Activated T-cell treated with anti-CD3 and anti-CD28 coated beads, Interleukin-2, amount 50 U/mL, for 48 hours (primary cell): ENCODE measurements around the gene KCTD4.
"Not testable (repeated sequence)": the region's sequence is repeated elsewhere in the genome, so short reads cannot be mapped to it uniquely, and the experiment has no call there.

Experiments
- DNase-seq, 2 experiments: peaks; one replicate each; pipeline ENCODE4 v3.0.0-alpha.2; 2020

Gene KCTD4

DNA sequence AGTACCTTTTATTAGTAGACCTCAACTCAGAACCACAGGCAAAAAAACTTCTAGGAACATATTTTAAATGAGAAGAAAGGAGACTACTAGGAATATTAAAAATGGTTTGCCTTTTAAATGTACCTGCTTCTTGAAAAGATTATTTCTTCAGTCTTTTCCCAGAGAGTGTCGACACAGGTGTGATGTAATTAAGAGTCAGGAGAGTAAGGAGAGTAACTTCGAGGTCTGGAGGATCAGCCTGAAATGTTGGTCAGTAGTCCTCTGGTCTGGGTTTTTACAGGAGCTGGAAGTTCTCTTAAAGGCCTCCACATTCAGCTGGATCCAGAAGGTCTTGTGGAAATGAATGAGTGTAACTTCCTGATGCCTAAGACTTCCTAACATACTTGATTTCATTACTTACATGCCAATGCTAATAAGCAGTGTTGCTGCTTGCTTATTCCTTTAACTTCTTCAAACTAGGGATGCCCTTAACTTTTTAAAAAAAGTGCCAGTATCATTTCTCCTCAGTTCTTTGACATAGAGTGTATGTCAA, at the start of gene KCTD4:
Gene KCTD4 (minus strand): TSS at position 345 of the 532 bp plus-strand sequence. CDS start 6,478 bp downstream, outside the sequence.
- no peak for DNase-seq

DNA sequence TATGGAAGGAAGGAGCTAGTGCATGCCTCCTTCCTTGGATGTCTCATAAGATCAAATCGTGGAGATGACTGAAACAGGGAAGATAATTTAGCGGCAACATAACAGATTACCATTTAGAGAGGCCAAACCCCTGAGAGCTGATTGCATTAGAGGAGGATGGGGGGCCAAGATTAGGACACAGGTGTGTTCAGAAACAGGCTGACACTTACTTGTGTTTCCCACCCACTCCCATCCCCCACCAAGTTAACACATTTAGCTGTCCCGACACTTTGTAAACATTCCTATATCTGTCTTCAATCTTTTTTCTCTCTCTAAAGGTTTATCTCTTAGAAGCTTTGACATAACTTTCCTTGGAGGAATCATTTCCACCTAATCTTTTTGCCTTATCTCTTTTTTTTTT, 48.8 kb upstream of the KCTD4 start:
- no peak for DNase-seq

DNA sequence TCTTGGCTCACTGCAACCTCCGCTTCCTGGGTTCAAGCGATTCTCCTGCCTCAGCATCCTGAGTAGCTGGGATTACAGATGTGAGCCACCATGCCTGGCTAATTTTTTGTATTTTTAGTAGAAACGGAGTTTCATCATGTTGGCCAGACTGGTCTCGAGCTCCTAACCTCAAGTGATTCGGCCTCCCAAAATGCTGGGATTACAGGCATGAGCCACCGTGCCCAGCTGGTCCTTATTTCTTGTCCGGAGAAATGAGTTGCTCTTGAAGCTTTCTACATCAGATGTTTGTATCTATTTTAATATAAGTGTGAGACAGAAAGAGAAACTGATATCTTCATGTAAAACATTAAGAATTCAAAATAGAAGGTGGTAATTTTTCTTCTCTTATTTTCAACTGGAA, 43.9 kb upstream of the KCTD4 start:
- DNase-seq = not testable (repeated sequence)

DNA sequence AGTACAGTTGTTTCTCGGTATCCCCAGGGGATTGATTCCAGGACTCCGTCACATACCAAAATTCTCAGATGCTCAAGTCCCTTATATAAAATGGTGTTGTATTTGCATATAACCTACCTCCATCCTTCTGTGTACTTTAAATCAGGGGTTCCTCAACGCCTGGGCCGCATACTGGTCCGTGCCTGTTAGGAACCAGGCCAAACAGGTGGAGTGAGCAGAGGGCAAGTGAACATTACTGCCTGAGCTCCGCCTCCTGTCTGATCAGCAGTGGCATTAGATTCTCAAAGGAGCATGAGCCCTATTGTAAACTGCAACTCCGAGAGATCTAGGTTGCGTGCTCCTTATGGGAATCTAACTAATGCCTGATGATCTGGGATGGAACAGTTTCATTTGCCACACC, 42.2 kb upstream of the KCTD4 start:
- DNase-seq = no peak

DNA sequence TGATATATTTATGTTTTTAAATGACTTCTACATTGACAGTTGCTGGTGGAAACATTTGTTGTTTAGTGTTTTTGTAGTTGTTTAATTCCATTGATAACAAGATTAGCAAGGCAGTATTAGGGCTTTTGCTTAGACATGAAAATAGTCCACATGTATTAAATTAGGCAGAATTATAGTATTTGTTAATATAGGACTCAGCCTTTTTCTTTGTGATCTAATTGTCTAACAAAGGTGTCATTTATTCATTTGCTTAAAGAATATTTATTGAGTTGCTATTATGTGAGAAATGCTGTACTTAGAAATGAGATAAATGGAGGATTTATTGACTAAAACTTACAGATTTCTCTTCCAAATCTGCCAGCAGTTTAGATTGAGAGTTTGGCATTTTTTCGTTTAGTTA, 41.7 kb upstream of the KCTD4 start:
- no peak for DNase-seq

GRCh38 chr13:45242070-45242469, 41.2 kb upstream of the KCTD4 start:
- no peak for DNase-seq

DNA sequence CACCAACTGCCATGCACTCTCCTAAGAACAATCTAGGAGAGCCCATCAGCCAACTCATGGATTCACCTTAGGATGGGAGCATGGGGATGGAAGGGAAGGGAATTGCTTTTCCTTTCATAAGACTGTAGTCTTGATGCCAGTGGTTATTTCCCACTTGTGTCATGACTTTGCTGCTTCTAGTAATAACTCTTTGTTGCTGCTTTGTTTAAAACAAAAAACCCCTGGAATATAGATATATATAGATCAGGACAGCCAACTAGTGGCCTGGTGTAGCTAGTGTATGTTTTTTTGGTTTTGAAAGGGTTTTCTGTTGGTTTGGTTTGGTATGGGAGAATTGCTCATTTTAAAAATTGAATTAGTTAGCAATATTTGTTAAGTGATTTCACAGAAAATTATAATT, 39.3 kb upstream of the KCTD4 start:
- DNase-seq = no peak

DNA sequence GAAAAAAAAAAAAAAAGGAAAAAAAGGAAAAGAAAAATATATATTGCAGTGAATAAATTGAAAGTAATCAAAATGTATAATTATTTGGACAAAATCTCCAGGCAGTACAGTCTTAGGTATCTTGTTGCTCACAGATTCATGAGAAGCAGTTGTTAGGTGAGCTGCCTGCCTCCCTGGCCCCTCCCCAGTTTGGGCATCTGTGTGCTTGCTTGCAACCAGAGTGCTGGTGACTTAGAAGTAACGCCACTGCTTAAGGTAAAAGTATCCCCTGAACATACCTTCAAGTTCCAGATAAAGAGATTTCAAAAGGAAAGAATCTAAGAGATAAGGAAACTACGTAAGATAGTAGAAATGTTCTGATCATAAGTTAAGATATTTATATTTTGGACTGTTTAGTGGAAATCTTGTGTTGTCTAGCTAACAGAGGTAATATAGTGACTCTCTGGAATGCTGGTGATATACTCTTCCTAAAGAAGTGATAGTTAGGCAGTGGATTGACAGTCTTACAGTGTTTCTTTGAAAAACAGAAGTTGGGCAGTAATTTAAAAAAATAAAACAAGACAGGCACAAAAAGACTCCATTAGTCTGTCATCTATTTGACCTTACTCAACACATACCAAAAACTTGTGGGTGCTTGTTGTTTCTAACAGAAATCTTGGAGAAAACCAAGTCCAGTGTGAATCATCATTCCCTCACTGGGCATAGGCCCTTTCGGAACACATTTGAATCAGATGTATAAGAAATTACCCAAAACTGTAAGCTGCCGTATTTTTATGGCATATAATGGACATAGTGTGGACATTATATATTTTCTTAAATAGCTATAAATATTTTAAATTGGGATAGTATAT, 38.3 kb upstream of the KCTD4 start:
- DNase-seq = no peak

GRCh38 chr13:45232591-45232990, 31.7 kb upstream of the KCTD4 start:
- DNase-seq = no peak

DNA sequence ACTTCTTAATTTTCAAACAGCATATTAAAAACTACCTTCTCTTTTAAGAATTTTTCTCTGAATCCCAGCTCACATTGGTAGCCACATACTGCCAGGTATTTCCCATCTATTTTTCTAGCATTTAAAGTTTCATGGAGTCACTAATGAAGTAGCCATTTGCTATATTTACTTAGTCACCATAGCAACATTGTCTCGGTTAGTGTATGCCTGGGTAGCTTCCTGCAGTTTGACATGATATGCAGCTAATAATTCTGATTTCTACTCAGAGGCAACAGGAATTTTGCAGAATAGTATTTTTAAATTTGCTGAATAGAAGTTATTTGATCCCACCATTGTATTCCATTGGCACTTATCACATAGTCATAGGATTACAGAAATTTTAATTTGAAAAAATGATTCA, 30.9 kb upstream of the KCTD4 start:
- DNase-seq = no peak

DNA sequence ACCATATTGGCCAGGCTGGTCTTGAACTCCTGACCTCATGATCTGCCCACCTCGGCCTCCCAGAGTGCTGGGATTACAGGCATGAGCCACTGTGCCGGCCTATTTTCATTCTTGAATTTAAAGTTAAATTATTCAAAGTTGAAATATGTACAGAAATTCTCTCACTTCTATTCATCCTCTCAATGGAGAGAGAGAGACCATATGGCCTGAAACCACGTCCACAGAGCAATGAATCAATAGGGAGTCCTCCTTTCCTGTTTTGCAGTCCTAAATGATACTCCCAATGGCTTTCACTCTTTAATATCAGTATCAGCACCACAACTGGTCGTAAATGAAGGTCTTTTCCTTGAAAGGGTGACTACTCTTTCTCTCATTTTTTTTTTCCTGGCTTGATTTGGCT, 30.5 kb upstream of the KCTD4 start:
- DNase-seq = no peak

DNA sequence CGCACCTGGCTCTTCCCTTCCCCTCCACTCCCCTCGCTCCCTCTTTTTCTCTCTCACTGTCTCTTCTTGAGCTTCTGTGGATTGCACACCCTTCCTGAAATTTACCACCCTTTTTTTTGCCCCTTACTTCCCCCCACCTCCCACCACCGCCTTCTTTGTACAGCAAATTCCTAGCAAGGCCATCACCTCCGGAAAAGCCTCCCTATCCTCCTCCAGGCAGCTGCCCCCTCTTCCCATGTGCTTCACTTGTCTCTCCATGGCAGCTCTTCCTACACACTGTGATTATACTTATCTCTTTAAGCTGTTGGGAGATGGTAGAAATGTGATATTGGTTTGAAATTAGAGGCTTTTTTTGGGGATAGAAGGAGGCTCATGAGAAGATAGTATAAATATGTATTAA, 28.3 kb upstream of the KCTD4 start:
- no peak for DNase-seq

GRCh38 chr13:45228002-45228401, 27.2 kb upstream of the KCTD4 start:
- DNase-seq = no peak

- DNase-seq = no peak
These were observed 25.2 kb upstream of the KCTD4 start for GRCh38 chr13:45226024-45226423.

- DNase-seq = no peak
These were observed 24.5 kb upstream of the KCTD4 start for GRCh38 chr13:45225370-45225769.

DNA sequence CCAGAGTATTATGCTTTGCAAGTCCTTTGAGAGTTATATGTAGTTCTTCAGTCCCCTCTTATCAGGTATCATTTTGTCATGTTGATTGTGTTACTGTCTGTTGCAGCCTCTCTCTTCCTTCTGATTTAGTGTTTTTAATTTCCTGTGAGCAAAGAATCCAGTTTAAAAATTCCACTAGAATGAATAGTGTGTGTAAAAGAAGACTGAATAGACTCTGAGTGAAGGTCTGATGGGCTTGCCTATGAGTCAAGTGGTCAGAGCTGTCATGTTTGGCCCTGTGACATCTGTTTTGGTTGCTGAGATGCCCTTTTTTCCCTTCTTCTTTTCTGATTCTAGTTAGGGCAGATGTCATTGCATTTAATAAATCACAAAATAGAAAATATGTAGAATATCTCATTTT, 23.3 kb upstream of the KCTD4 start:
- DNase-seq = no peak

DNA sequence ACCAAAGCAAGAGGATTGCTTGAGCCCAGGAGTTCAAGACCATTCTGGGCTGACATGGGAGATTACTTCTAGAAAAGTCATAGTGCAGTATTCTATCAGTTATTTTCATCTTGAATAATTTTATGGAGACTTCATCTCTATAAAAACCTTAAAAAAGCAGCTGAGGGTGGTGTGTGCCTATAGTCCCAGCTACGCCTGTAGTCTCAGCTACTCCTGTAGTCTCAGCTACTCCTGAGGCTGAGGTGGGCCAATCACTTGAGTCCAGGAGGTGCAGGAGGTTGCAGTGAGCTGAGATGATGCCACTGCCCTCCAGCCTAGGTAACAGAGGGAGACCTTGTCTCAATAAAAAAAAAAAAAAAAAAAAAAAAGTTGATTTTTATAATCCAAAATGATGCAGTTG, 22.1 kb upstream of the KCTD4 start:
- no peak for DNase-seq

- no peak for DNase-seq
These were observed 21.7 kb upstream of the KCTD4 start for GRCh38 chr13:45222516-45222915.

DNA sequence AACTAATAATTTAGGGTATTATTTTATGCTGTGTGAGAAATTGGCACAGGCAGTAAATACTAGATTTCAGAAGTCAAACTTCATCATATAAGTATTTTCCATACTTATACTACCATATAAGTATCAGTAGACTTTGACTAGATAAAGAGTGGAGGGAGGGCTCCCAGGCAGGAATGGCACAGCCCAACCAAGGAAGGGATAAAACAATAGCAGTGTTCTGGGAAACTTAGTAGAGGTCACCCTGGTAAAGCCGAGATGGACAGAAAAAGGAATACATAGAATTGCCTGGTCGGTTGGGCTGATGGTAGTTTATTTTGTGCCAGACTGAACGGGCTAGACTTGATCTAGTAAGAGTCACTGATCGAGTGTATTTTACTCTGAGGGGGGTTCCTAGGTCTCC, 19.6 kb upstream of the KCTD4 start:
- no peak for DNase-seq

- DNase-seq = no peak
These were observed 19.1 kb upstream of the KCTD4 start for GRCh38 chr13:45219938-45220375.

GRCh38 chr13:45219123-45219891, 18.5 kb upstream of the KCTD4 start:
- no peak for DNase-seq

DNA sequence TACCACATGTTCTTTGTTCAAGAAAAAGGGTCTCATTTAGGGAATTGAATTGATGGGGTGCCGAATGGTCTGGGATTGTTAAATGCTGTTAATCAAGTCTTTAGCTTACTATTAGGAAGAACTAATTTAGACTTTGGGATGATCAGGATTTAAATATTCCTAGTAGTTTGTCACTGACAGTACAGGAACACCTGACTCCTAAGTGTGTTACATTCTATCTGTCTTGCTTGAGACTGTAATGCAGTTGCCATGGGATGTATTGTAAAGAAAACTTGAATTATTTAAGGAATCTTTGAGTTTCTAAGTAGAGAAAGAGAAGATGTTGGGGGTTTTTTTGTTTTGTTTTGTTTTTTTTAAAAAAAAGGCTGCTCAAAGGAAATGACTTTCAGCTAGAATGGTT, 17.8 kb upstream of the KCTD4 start:
- DNase-seq = no peak

GRCh38 chr13:45216193-45216592, 15.3 kb upstream of the KCTD4 start:
- DNase-seq = no peak
